ENCODE measurements around the gene CXCR6.

GRCh38 chr3:45986303-45986982 is 43.2 kb downstream of the CXCR6 start:
- TF ChIP-seq CTCF (IDR thresholded peaks at IDR 0.05 in 4 of 5, conservative IDR thresholded peaks at IDR 0.05 in 1 of 5) (no peak), POLR2A (IDR thresholded peaks at IDR 0.05) (peak; percentile 35 to 79)

Measured in gastrocnemius medialis (tissue), 4 donors.